ENCODE data around the gene CABLES1. TPM values are rescaled to one million over a fixed set of nuclear protein-coding genes. Genes with fewer than 3 reads are reported as not detected.

Gene CABLES1
- total and polyA plus RNA-seq, 3 donors from 2014 or later = 6.2 to 15.8 (median 12.0) TPM

- no peak for DNase-seq
- Histone ChIP-seq H3K4me3 (no peak overlapping the region), H3K27me3 (no peaks in the 10 kb centered on the region), H3K9me3 (no peaks in the 10 kb centered on the region), H3K27ac (no peak overlapping the region), H3K36me3 (ENCODE audit: low read depth, missing control alignments) (no peaks in the 10 kb centered on the region), H3K4me1 (peaks cover 7% of the 10 kb centered on the region)
- WGBS, 2 donors = 86 to 92% methylated on average over 5 of the region's 5 CpGs
- intact Hi-C loops (cut with DNase I; ENCODE audit: low total_unique reads) = no loop called here
- TF ChIP-seq POLR2A (IDR thresholded peaks at IDR 0.05) (no peak), CTCF (IDR thresholded peaks at IDR 0.05) (no peak)
These were observed 63.0 kb downstream of the CABLES1 start for GRCh38 chr18:23198217-23198845.

- Histone ChIP-seq H3K36me3 (ENCODE audit: low read depth, missing control alignments) (no peaks in the 10 kb centered on the region), H3K27ac (no peak overlapping the region), H3K27me3 (no peaks in the 10 kb centered on the region), H3K4me1 (peaks cover 7% of the 10 kb centered on the region), H3K9me3 (no peaks in the 10 kb centered on the region), H3K4me3 (no peak overlapping the region)
- WGBS, 2 donors = 86 to 88% methylated on average over 8 of the region's 8 CpGs
- TF ChIP-seq CTCF (IDR thresholded peaks at IDR 0.05) (no peak), POLR2A (IDR thresholded peaks at IDR 0.05) (no peak)
- DNase-seq = no peak
- intact Hi-C loops (cut with DNase I; ENCODE audit: low total_unique reads) = no loop called here
These were observed 65.5 kb downstream of the CABLES1 start for GRCh38 chr18:23200756-23201155.

GRCh38 chr18:23201741-23202140 lies 66.5 kb downstream of the CABLES1 start:
- Histone ChIP-seq H3K4me1 (no peaks in the 10 kb centered on the region), H3K27ac (no peak overlapping the region), H3K27me3 (no peaks in the 10 kb centered on the region), H3K4me3 (no peak overlapping the region), H3K9me3 (no peaks in the 10 kb centered on the region), H3K36me3 (ENCODE audit: low read depth, missing control alignments) (no peaks in the 10 kb centered on the region)
- TF ChIP-seq CTCF (IDR thresholded peaks at IDR 0.05) (no peak), POLR2A (IDR thresholded peaks at IDR 0.05) (no peak)
- no peak for DNase-seq
- 90 to 93% methylated on average over 10 of the region's 10 CpGs for WGBS, 2 donors
- intact Hi-C loops (cut with DNase I; ENCODE audit: low total_unique reads) = no loop called here

- intact Hi-C loops (cut with DNase I; ENCODE audit: low total_unique reads) = no loop called here
- TF ChIP-seq CTCF (IDR thresholded peaks at IDR 0.05) (no peak), POLR2A (IDR thresholded peaks at IDR 0.05) (no peak)
- no peaks in the 10 kb centered on the region for H3K36me3 ChIP-seq (ENCODE audit: low read depth, missing control alignments)
- no peak for DNase-seq
- no peaks in the 10 kb centered on the region for H3K9me3 ChIP-seq
- no peak overlapping the region for H3K4me3 ChIP-seq
- no peak overlapping the region for H3K27ac ChIP-seq
- no peaks in the 10 kb centered on the region for H3K27me3 ChIP-seq
- H3K4me1 ChIP-seq = no peaks in the 10 kb centered on the region
- WGBS, 2 donors = 91 to 92% methylated on average over 15 of the region's 15 CpGs
These were observed 68.7 kb downstream of the CABLES1 start for GRCh38 chr18:23203891-23204432.

Data from testis (tissue), 3 donors.